Sigmoid colon (tissue), 4 donors: ENCODE data around the gene FXYD2.

ENCODE experiments used
- EP300 ChIP-seq, 4 donors: sonication (generic); formaldehyde crosslinking; IDR thresholded peaks; one replicate each; pipeline ENCODE4 v1.6.1; 2017; ENCODE audit warnings: antibody characterized with exemption in 4 of 4
- TF ChIP-seq, protein P1 (sequence below), 4 experiments: fragments of 450-650 bp in 3 of 4; fragments of 200-600 bp in 1 of 4; IDR thresholded peaks; one replicate each; pipeline ENCODE4 v1.5.1; 2016 to 2019; ENCODE audit warnings: antibody characterized with exemption in 4 of 4, mild to moderate bottlenecking in 3 of 4, moderate library complexity in 2 of 4

DNA sequence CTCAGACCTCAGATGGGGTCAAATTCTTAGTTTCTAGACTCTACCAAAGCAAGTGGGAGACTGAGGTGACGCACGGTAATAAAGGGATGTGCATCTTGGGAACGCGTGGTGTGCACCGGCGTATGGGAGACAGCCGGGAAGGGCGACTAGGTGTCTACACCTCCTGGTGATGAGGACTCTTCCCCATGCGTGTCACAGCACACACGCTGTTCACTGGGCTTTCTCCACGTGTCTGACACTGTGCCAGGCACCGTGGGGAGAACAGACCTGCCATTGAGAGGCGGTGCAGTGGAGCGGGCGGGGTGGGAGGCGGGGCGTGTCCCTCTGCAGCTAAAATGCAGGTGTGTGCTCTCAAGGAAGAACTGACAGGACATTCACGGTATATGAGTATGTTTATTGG lies 46.6 kb upstream of the FXYD2 start:
- no peak for TF ChIP-seq EP300 (IDR thresholded peaks at IDR 0.05)
- TF ChIP-seq, protein P1, sequence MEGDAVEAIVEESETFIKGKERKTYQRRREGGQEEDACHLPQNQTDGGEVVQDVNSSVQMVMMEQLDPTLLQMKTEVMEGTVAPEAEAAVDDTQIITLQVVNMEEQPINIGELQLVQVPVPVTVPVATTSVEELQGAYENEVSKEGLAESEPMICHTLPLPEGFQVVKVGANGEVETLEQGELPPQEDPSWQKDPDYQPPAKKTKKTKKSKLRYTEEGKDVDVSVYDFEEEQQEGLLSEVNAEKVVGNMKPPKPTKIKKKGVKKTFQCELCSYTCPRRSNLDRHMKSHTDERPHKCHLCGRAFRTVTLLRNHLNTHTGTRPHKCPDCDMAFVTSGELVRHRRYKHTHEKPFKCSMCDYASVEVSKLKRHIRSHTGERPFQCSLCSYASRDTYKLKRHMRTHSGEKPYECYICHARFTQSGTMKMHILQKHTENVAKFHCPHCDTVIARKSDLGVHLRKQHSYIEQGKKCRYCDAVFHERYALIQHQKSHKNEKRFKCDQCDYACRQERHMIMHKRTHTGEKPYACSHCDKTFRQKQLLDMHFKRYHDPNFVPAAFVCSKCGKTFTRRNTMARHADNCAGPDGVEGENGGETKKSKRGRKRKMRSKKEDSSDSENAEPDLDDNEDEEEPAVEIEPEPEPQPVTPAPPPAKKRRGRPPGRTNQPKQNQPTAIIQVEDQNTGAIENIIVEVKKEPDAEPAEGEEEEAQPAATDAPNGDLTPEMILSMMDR (IDR thresholded peaks at IDR 0.05), result no peak
